B cell (primary cell): ENCODE data around the gene GAL3ST2. TPM values are rescaled to one million over a fixed set of nuclear protein-coding genes. Genes with fewer than 3 reads are reported as not detected.

ENCODE experiments used
- ATAC-seq: fragments of 200-7000 bp; cut with Tn5 transposase; one replicate; pipeline ENCODE4 v1.10.0; 2021; ENCODE audit warnings: low read depth, mild to moderate bottlenecking, moderate number of reproducible peaks, moderate library complexity
- CTCF ChIA-PET: fragments of 350-600 bp; sonication (Branson Sonifier 250); formaldehyde crosslinking; loops from one replicate; lab custom pipeline; 2021; ENCODE audit warnings: antibody characterized with exemption, inconsistent platforms; lab: Charles Lee
- POLR2A ChIA-PET: fragments of 350-600 bp; sonication (Branson Sonifier 250); formaldehyde crosslinking; loops from one replicate; lab custom pipeline; 2021; ENCODE audit warnings: antibody characterized with exemption; lab: Charles Lee
- DNase-seq: peaks from one replicate; pipeline ENCODE4 v3.0.0; 2013
- H2AFZ ChIP-seq: 2 replicates; pipeline ENCODE4 v1.6.1; 2012; ENCODE audit warnings: mild to moderate bottlenecking, low read depth, low read length; ENCODE audit not compliant: insufficient read depth, poor library complexity, severe bottlenecking
- H3K27ac ChIP-seq, 2 donors: 1 replicate in 1 of 2; 2 replicates in 1 of 2; pipeline ENCODE4 v1.5.1; 2012 to 2013; ENCODE audit warnings: low read length in 2 of 2, mild to moderate bottlenecking in 2 of 2, moderate library complexity in 1 of 2
- H3K27me3 ChIP-seq, 4 experiments: fragments of 200-600 bp in 1 of 4; sonication (generic) in 1 of 4; replicated peaks in 1 of 4; 1 replicate in 2 of 4; 2 replicates in 2 of 4; pipeline versions ENCODE4 v1.6.1 to v1.7.0; 2013 to 2016; ENCODE audit warnings: low read length in 3 of 4, mild to moderate bottlenecking in 2 of 4, mixed read lengths in 1 of 4, moderate library complexity in 1 of 4; ENCODE audit not compliant: insufficient read depth in 4 of 4, control insufficient read depth in 3 of 4; ENCODE audit errors: control extremely low read depth in 1 of 4
- H3K36me3 ChIP-seq, 2 experiments: replicated peaks in 1 of 2; 1 replicate in 1 of 2; 2 replicates in 1 of 2; pipeline versions ENCODE4 v1.6.1 to v1.7.1; 2013; ENCODE audit warnings: low read length in 1 of 2; ENCODE audit not compliant: insufficient read depth in 2 of 2, control insufficient read depth in 1 of 2; ENCODE audit errors: control extremely low read depth in 1 of 2, extremely low read depth in 1 of 2
- H3K4me1 ChIP-seq, 2 donors: fragments of 200-600 bp in 1 of 2; sonication (generic) in 1 of 2; 1 replicate in 1 of 2; 2 replicates in 1 of 2; pipeline versions ENCODE4 v1.5.1 to v1.6.1; 2013 to 2017; ENCODE audit warnings: low read length in 2 of 2; ENCODE audit not compliant: control insufficient read depth in 2 of 2, insufficient read depth in 2 of 2
- H3K4me2 ChIP-seq: replicated peaks from 2 replicates; pipeline ENCODE3; 2012; ENCODE audit warnings: mild to moderate bottlenecking, low read depth, low read length; ENCODE audit not compliant: poor library complexity, severe bottlenecking
- H3K4me3 ChIP-seq, 5 experiments: fragments of 200-600 bp in 1 of 5; sonication (generic) in 1 of 5; 1 replicate in 3 of 5; 2 replicates in 2 of 5; pipeline versions ENCODE4 v1.5.1 to v1.7.0; 2011 to 2016; ENCODE audit warnings: low read length in 4 of 5, mild to moderate bottlenecking in 4 of 5, low read depth in 2 of 5, control low read depth in 1 of 5, moderate library complexity in 1 of 5; ENCODE audit not compliant: insufficient read depth in 1 of 5; ENCODE audit errors: control extremely low read depth in 1 of 5, extremely low read depth in 1 of 5
- H3K79me2 ChIP-seq: fragments of 200-600 bp; sonication (generic); one replicate; pipeline ENCODE4 v1.6.0; 2016; ENCODE audit warnings: low read length; ENCODE audit not compliant: control insufficient read depth, insufficient read depth
- H3K9ac ChIP-seq: fragments of 200-600 bp; sonication (generic); 2 replicates; pipeline ENCODE4 v1.6.1; 2017; ENCODE audit warnings: mild to moderate bottlenecking, low read length, moderate library complexity
- H3K9me3 ChIP-seq, 3 donors: one replicate each; pipeline versions ENCODE4 v1.6.1 to v1.7.1; 2013; ENCODE audit warnings: low read length in 2 of 3; ENCODE audit not compliant: control insufficient read depth in 2 of 3, insufficient read depth in 1 of 3; ENCODE audit errors: control extremely low read depth in 1 of 3
- H4K20me1 ChIP-seq: 2 replicates; pipeline ENCODE4 v1.6.0; 2012; ENCODE audit warnings: mild to moderate bottlenecking, low read length; ENCODE audit not compliant: insufficient read depth, control insufficient read depth, poor library complexity, severe bottlenecking
- H3K27ac Mint-ChIP-seq: one replicate; pipeline ENCODE4 v1.8.0; 2021; ENCODE audit warnings: mixed read lengths
- H3K27me3 Mint-ChIP-seq: one replicate; pipeline ENCODE4 v1.8.0; 2021; ENCODE audit warnings: mixed read lengths
- H3K4me1 Mint-ChIP-seq: one replicate; pipeline ENCODE4 v1.8.0; 2021; ENCODE audit warnings: mixed read lengths
- H3K4me3 Mint-ChIP-seq: one replicate; pipeline ENCODE4 v1.8.0; 2021; ENCODE audit warnings: mixed read lengths
- H3K9me3 Mint-ChIP-seq: one replicate; pipeline ENCODE4 v1.8.0; 2022; ENCODE audit warnings: mixed read lengths; ENCODE audit not compliant: insufficient read depth
- CTCF ChIP-seq: fragments of 200-600 bp; IDR thresholded peaks from one replicate; pipeline ENCODE4 v1.8.0; 2022; ENCODE audit warnings: antibody characterized with exemption, mild to moderate bottlenecking
- EZH2 ChIP-seq: IDR thresholded peaks from 2 replicates; pipeline ENCODE4 v1.6.1; 2012; ENCODE audit warnings: borderline replicate concordance, low read depth, mild to moderate bottlenecking, moderate library complexity, low read length; ENCODE audit not compliant: insufficient read depth, poor library complexity, severe bottlenecking
- WGBS: methylation state at CpG from one replicate; pipeline ENCODE4 v1.1.5; 2013; ENCODE audit warnings: missing lambda C conversion rate; ENCODE audit not compliant: insufficient coverage; 5-methylcytosine and 5-hydroxymethylcytosine counted together
- intact Hi-C: fragments of 100-400 bp; cut with micrococcal nuclease; formaldehyde crosslinking; loops from one replicate; pipeline ENCODE4 v1.10.0; 2022
- polyA plus RNA-seq: library from polyadenylated mRNA; depleted of rRNA; stranded (reverse); fragments of >200 nt; gene quantifications from 2 replicates; pipeline ENCODE4 v1.2.3, GENCODE V29; 2012
- total RNA-seq, 2 donors: library from RNA; stranded (reverse); fragments of 120-200 nt in 1 of 2; gene quantifications; 1 replicate in 1 of 2; 2 replicates in 1 of 2; pipeline versions ENCODE4 v1.2.3 to v1.2.4, GENCODE V29; 2013 to 2022

Gene GAL3ST2
- total and polyA plus RNA-seq, 2 donors (not counting 1 experiment from before 2014, with no cell fraction given), result 0.10 TPM; not detected in 1

GRCh38 chr2:241743620-241744019, 33.0 kb upstream of the GAL3ST2 start:
- ATAC-seq (no peak), DNase-seq (no peak)
- H3K4me1 ChIP-seq, result peaks cover 0 to 3% of the 10 kb centered on the region in 2 donors
- no peak overlapping the region for H2AFZ ChIP-seq
- intact Hi-C loops, result no loop called here
- no peak overlapping the region for H3K4me2 ChIP-seq
- H3K79me2 ChIP-seq, result no peaks in the 10 kb centered on the region
- 93% methylated on average over 15 of the region's 16 CpGs for WGBS
- H3K4me3 ChIP-seq, result no peak overlapping the region
- TF ChIP-seq EZH2 (no peak), CTCF (no peak)
- no peaks in the 10 kb centered on the region for H3K9me3 Mint-ChIP-seq
- no peak overlapping the region for H3K27ac ChIP-seq
- H3K36me3 ChIP-seq, result peaks cover 0 to 11% of the 10 kb centered on the region in 2 experiments
- H3K27ac Mint-ChIP-seq, result no peak overlapping the region
- H4K20me1 ChIP-seq, result no peaks in the 10 kb centered on the region
- ChIA-PET POLR2A (no interaction called here), CTCF (interaction anchor here (1.2 kb wide), 1 partner anchor 135 kb away, joined by 3 read pairs; no protein-coding TSS in a partner anchor)
- H3K4me3 Mint-ChIP-seq, result no peak overlapping the region
- peaks cover 5% of the 10 kb centered on the region for H3K4me1 Mint-ChIP-seq
- H3K27me3 ChIP-seq, result no peaks in the 10 kb centered on the region
- no peaks in the 10 kb centered on the region for H3K27me3 Mint-ChIP-seq
- peaks cover 0 to 13% (median 0%) of the 10 kb centered on the region in 3 donors for H3K9me3 ChIP-seq
- H3K9ac ChIP-seq, result no peak overlapping the region

GRCh38 chr2:241744028-241744754, 32.4 kb upstream of the GAL3ST2 start:
- H3K27ac ChIP-seq, result no peak overlapping the region
- H3K4me1 ChIP-seq, result peaks cover 0 to 3% of the 10 kb centered on the region in 2 donors
- Mint-ChIP-seq H3K27ac (no peak overlapping the region), H3K4me1 (peaks cover 5% of the 10 kb centered on the region), H3K4me3 (no peak overlapping the region), H3K27me3 (no peaks in the 10 kb centered on the region), H3K9me3 (no peaks in the 10 kb centered on the region)
- DNase-seq (no peak), ATAC-seq (no peak)
- H3K36me3 ChIP-seq, result peaks cover 0 to 16% of the 10 kb centered on the region in 2 experiments
- H2AFZ ChIP-seq, result no peak overlapping the region
- H3K9me3 ChIP-seq, result peaks cover 0 to 13% (median 0%) of the 10 kb centered on the region in 3 donors
- no peak overlapping the region for H3K4me2 ChIP-seq
- H3K4me3 ChIP-seq, result no peak overlapping the region
- no peak overlapping the region for H3K9ac ChIP-seq
- H3K27me3 ChIP-seq, result no peaks in the 10 kb centered on the region
- 92% methylated on average over 16 of the region's 24 CpGs for WGBS
- H4K20me1 ChIP-seq, result no peaks in the 10 kb centered on the region
- intact Hi-C loops, result no loop called here
- TF ChIP-seq EZH2 (no peak), CTCF (no peak)
- CTCF ChIA-PET, result interaction anchor here (1.2 kb wide), 1 partner anchor 134 kb away, joined by 3 read pairs; no protein-coding TSS in a partner anchor
- H3K79me2 ChIP-seq, result no peaks in the 10 kb centered on the region
- POLR2A ChIA-PET, result interaction anchor here (0.5 kb wide), 1 partner anchor 214 kb away, joined by 5 read pairs; no protein-coding TSS in a partner anchor
